Lower lobe of right lung (tissue), 2 donors: Measurements from ENCODE around the gene UBE4A. TPM values are rescaled to one million over a fixed set of nuclear protein-coding genes. Genes with fewer than 3 reads are reported as not detected.

ENCODE experiments used
- ATAC-seq, 2 donors: fragments of 200-7000 bp; cut with Tn5 transposase; one replicate each; pipeline ENCODE4 v1.9.1; 2020 to 2022; ENCODE audit warnings: mild to moderate bottlenecking in 2 of 2, moderate library complexity in 2 of 2
- DNase-seq: peaks from one replicate; pipeline ENCODE4 v3.0.0-alpha.2; 2020
- H3K27ac ChIP-seq: fragments of 200-600 bp; one replicate; pipeline ENCODE4 v1.8.0; 2022
- H3K27me3 ChIP-seq: fragments of 200-600 bp; one replicate; pipeline ENCODE4 v1.8.0; 2022; ENCODE audit warnings: low read depth
- H3K36me3 ChIP-seq: fragments of 200-600 bp; one replicate; pipeline ENCODE4 v1.8.0; 2022; ENCODE audit warnings: mild to moderate bottlenecking
- H3K4me1 ChIP-seq: fragments of 200-600 bp; one replicate; pipeline ENCODE4 v1.8.0; 2022
- H3K4me3 ChIP-seq: fragments of 200-600 bp; one replicate; pipeline ENCODE4 v1.8.0; 2022; ENCODE audit warnings: mild to moderate bottlenecking
- H3K9me3 ChIP-seq: fragments of 200-600 bp; one replicate; pipeline ENCODE4 v1.8.0; 2022
- intact Hi-C: fragments of 100-400 bp; cut with DNase I; formaldehyde crosslinking; loops from one replicate; pipeline ENCODE4 v1.11.0; 2022
- total RNA-seq: library from RNA; stranded (reverse); fragmentation: NEBNext Ultra II Directional; extraction: Animal tissue kit (Norgen Biotek cat#: 25700); gene quantifications from one replicate; pipeline ENCODE4 v1.2.1, GENCODE V29; 2021
- TF ChIP-seq, protein P1 (sequence below): fragments of 200-600 bp; IDR thresholded peaks from one replicate; pipeline ENCODE4 v1.8.0; 2022; ENCODE audit warnings: antibody characterized with exemption, mild to moderate bottlenecking
- donor health status: DM: no; HTN: yes; CAD: no; lungs with severe emphysema.

UBE4A gene
- total RNA-seq, 1 donor from 2014 or later = 40.8 TPM

DNA sequence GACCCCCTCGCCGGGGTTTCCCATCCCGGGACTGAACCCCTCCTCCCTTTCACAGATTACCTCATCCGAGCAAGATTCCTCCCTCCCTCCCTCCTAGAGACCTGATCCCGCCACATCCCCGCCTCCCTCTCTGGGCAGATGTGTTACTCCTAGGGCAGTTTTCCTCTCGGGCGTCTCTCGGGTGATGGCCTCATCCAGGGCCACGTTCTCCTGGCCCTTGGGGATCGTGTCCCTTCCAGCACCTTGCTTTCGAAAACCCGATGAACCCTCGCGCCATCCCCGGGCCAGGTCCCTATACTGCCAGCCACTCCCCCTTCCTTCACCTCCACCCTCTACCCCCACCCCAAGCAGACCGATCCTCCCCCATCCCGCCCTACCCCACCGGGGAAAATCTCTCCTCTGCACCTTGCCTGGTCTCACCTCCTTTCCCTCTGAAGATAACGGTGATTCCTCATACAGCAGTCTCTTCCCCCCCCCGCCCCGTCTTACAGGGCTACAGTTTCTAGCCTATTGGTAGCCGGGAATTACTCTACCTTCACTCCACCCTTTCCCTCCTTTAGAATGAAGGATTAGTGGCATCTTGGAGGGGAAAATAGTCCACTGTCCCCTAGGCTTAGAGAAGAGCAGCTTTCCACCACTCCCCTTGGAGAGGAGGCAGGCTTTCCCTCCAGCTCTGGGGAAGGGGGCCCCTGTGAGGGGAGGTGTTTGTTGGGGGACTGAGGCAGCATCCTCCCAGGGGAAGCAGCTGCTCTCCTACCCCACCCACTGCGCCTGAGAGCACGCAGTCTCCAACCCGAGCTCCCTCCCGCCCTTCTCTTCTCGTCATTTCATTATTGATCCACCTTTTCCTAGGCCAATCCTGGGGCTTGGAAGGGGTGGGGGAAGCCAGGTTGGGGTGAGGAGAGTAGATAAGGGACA is 78.1 kb downstream of the UBE4A start:
- TF ChIP-seq, protein P1, sequence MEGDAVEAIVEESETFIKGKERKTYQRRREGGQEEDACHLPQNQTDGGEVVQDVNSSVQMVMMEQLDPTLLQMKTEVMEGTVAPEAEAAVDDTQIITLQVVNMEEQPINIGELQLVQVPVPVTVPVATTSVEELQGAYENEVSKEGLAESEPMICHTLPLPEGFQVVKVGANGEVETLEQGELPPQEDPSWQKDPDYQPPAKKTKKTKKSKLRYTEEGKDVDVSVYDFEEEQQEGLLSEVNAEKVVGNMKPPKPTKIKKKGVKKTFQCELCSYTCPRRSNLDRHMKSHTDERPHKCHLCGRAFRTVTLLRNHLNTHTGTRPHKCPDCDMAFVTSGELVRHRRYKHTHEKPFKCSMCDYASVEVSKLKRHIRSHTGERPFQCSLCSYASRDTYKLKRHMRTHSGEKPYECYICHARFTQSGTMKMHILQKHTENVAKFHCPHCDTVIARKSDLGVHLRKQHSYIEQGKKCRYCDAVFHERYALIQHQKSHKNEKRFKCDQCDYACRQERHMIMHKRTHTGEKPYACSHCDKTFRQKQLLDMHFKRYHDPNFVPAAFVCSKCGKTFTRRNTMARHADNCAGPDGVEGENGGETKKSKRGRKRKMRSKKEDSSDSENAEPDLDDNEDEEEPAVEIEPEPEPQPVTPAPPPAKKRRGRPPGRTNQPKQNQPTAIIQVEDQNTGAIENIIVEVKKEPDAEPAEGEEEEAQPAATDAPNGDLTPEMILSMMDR = no peak
- Histone ChIP-seq H3K27ac (peak overlapping the region; percentile 87), H3K9me3 (no peaks in the 10 kb centered on the region), H3K36me3 (no peaks in the 10 kb centered on the region), H3K4me3 (peak overlapping the region; percentile 91), H3K27me3 (no peaks in the 10 kb centered on the region), H3K4me1 (peaks cover 53% of the 10 kb centered on the region)
- DNase-seq (peak; percentile 50), ATAC-seq (peak in 1 of 2 donors; percentile 21)
- intact Hi-C loops = no loop called here

DNA sequence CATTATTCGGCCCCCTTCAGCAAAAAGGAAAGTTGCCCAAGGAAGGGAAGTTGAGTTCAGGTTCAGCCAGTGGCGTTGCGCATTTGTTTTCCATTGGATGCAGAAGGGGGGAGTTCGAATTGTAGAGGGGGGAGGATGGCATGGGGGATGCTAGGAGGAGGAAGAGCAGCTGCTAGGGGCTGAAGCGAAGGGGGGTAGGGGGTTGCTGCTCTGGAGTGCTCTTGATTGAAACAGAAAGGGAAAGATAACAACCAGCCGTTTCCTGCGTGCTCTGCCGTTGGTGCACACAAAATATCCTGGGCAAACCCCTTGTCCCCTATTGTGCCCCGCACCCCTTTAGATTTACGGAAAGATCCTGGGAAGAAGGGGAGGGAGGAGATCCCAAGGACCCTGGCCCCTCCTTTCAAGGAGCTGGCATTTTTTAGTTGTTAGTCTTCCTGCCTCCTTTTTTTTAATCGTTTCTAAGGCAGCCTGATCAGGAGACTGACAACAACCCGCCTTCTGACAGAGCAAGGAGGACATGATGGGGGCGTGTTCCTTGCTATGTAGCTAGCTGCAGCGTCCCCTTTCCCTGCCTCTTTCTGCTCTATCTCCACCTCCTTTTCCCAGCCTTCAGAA is 79.0 kb downstream of the UBE4A start:
- no peak for ATAC-seq
- Histone ChIP-seq H3K27ac (peak overlapping the region; percentile 87), H3K4me3 (peak overlapping the region; percentile 91), H3K9me3 (no peaks in the 10 kb centered on the region), H3K4me1 (peaks cover 61% of the 10 kb centered on the region), H3K27me3 (no peaks in the 10 kb centered on the region), H3K36me3 (no peaks in the 10 kb centered on the region)
- intact Hi-C loops = no loop called here
- TF ChIP-seq, protein P1 = no peak
- no peak for DNase-seq

DNA sequence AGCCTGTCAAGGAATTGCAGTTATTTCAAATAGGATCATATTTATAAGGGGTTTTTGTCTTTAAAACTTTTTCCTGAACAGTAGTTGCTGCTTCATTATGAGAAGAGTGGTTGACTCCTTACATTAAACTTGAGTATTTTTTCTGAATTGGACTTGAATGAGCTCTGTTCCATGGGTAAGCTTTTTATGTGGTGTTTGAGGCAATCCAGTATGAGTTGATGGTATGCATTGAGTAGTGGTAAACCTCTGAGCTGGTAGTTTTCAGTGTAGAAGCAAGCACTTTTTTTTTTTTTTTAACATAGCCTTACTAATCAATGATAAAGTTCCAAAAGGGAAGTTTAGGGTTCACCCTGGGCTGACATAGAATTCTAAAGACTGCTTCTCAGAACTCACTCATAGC is 80.2 kb downstream of the UBE4A start:
- peaks cover 55% of the 10 kb centered on the region for H3K4me1 ChIP-seq
- H3K36me3 ChIP-seq = no peaks in the 10 kb centered on the region
- TF ChIP-seq, protein P1 = no peak
- intact Hi-C loops = no loop called here
- DNase-seq (no peak), ATAC-seq (no peak)
- H3K27me3 ChIP-seq = no peaks in the 10 kb centered on the region
- no peak overlapping the region for H3K27ac ChIP-seq
- H3K9me3 ChIP-seq = no peaks in the 10 kb centered on the region
- H3K4me3 ChIP-seq = no peak overlapping the region

DNA sequence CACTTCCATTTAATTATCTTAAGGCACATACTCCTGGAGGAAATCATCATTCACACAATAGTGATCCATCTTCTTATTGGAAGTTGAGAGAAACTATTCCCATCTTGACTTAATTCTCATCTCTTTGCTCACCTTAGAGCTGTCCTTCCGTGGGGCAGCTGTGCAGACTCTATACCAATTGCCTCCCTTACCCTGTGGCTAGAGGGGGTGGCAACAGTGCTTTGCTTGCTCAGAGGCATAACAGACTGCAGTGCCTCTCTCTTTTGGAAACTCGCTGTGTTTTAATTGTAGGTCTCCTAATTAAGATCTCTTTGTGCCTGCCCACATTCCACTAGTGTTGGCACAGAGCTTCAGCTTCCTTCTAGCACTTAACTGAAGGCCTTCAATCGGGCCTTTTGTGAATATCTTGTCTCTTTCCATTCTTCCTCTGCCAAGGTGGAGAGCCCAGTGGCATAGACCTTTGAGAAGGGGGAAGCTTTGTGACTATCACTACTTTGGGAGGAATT is 82.4 kb downstream of the UBE4A start:
- intact Hi-C loops = no loop called here
- DNase-seq (no peak), ATAC-seq (no peak)
- Histone ChIP-seq H3K27me3 (no peaks in the 10 kb centered on the region), H3K4me1 (peaks cover 51% of the 10 kb centered on the region), H3K27ac (no peak overlapping the region), H3K4me3 (no peak overlapping the region), H3K36me3 (no peaks in the 10 kb centered on the region), H3K9me3 (no peaks in the 10 kb centered on the region)
- TF ChIP-seq, protein P1 = no peak

DNA sequence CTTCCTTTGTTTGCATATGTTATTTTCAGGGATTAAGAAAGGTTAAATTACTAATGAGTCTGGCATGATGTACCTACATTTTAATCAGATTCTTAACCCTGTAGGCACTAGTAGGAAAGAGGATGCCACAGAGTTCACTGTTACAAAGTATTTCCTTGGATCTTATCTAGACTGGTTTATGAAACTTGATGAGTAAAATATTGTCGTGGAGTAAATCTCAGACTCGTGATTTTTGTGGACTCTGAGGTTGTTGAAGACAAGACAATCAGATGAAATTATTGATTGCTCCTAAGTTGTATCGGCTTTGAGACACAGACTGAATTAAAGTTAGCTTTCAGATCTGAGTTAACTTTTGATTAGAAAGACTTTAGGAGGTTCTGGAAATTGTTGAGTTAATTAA is 82.9 kb downstream of the UBE4A start:
- H3K9me3 ChIP-seq = no peaks in the 10 kb centered on the region
- intact Hi-C loops = no loop called here
- H3K27ac ChIP-seq = no peak overlapping the region
- H3K36me3 ChIP-seq = no peaks in the 10 kb centered on the region
- no peak overlapping the region for H3K4me3 ChIP-seq
- DNase-seq (no peak), ATAC-seq (no peak)
- H3K4me1 ChIP-seq = peaks cover 51% of the 10 kb centered on the region
- TF ChIP-seq, protein P1 = no peak
- H3K27me3 ChIP-seq = no peaks in the 10 kb centered on the region
